ENCODE results near the gene CUL3.

The CUL3 gene

DNA sequence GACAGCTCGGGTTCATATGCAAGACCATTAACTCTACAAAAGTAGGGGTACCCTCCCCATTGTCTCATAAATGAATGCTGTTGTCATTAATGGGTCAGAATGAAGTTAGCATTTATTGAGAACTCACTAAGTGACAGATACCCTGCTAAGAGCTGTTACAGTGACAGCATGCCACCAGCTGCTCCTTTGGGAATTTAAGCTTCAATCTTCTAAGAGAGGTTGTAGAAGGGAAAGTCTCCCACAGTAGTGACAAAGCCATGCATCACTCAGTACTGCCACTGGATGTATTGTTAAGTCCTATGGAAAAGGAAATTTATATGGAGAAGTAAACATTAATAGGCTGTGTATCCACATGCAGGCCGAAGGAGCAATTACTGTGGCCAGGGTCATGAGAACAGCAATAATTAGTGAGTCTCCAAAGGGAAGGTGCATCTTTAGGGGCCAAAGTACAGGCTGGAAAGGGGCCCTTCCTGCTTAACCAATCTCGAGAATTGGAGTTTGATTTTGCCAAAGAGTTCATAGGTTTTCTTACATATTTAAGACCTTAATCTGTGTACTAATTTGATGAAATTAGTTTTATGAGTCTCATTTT, 118.8 kb downstream of the CUL3 start:
- no peak for DNase-seq

DNA sequence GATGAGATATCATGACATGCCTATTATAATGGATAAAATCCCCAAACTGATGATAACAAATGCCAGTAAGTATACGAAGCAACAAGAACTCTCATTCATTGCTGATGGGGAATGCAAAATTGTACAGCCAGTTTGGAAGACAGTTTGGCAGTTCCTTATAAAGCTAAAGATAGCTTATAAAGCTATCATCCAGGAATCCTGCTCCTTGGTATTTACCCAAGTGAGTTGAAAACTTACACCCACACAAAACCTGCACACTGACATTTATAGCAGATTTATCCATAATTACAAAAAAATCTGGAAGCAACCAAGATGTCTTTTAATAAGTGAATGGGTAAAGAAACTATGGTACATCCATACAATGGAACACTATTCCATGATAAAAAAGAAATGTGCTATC, 123.8 kb downstream of the CUL3 start:
- DNase-seq, result no peak

DNA sequence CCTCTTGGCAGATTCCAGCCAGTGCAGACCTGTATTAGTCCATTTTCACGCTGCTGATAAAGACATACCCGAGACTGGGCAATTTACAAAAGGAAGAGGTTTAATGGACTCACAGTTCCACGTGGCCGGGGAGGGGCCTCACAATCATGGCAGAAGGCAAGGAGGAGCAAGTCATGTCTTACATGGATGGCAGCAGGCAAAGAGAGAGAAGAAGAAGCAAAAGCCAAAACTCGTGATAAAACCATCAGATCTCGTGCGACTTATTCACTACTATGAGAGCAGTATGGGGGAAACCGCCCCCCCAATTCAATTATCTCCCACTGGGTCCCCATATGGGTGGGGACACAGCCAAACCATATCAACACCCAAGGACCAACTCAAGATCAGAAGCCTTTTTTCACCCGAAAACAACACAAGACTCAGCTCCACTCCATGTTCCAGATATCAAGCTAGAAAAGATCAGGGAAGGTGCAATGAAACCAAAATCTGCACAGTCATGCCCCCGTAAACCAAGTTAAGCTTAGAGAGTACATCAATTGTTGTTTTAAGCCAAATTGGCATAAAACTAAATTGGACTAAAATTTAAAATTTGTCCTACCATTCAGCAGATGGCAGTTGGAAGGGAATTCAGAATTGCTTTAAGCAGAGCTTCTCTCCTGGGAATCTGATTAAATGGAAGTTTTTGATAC, 127.6 kb downstream of the CUL3 start:
- no peak for DNase-seq

DNA sequence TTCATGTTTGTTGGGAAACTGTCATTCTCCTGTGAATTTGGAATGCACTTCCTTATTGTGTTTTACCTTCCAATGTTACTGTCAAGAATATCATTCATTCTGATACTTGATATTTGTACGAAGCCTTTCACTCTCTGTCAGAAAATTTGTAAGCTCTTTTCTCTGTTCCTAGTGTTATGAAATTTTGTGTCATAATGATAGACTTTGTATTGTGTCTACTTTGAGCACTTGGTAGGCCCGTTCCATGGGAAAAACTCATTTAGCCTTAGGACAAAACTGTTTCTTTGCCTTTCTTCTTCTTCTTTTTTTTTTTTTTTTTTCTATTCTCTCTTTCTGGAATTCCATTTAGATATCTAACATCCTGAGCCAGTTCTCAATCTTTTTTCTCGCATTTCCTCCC, 131.3 kb downstream of the CUL3 start:
- no peak for DNase-seq

DNA sequence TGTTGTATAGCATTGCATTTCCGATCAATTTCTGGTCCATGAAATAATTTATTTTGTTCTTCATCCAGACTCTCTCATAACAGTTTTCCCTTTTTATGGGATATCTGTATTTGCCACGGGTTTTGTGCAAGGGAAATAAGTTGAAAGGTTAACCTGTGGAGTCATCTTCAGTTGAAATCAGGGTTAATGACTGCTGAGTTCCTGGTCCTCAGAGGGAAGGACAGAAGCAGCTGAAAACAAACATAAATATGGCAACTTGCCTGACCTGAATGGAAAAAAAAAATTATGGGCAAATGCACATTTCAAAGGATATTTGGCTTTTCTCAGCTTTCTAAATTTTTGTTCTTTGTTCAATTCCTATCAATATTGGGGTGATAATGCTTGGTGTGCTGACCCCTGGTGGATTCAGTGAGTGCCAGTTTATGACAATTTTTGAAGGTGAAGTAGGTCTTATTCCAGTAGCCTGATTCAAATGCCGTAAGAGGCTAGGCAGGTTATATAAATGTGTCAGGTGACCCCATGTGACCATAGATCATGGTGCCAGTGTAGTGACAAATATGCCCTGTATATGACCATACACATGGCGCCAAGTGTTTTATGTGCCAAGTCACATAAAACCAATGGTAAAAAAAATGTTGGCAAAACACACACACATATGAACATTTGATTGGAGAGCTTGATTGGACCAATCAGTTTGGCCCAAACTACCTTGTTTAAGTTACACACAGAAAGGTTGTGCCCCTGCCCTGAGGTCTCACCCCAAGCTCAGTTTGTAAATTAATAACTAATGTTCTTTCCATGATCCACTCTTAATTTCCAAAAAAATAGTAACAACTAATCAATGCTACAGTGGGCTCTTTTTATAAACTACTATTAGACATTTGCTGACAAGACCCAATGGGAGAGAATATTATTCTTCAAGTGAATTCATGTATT, 135.7 kb downstream of the CUL3 start:
- DNase-seq, result no peak

DNA sequence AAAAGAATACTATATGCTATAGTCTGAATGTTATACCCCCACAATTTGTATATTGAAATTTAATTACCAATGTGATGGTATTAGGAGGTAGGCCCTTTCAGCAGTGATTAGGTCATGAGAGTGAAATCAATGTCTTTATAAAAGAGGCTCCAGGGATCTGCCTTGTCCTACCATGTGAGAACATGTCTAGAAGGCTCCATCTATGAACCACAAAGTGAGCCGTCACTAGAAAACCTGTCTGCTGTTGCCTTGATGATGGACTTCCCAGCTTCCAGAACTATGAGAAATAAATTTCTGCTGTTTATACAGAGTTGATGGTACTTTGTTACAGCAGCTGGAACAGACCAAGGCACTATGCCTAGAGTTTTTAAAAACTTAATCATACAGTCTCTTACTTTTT, 136.9 kb downstream of the CUL3 start:
- DNase-seq, result no peak

DNA sequence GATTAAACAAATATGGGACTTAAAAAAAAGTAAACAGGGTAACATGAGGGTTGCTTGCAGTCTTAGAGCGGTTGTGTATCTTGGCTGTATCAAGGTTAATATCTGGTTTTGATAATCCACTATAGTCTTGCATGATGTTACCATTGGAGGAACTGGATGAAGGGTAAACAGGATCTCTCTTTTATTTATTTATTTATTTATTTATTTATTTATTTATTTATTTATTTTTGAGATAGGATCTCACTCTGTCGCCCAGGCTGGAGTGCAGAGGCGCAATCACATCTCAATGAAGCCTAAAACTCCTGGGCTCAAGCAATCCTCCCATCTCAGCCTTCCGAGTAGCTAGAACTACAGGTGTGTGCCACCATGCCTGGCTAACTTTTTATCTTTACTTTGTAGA, 140.4 kb downstream of the CUL3 start:
- DNase-seq, result no peak

DNA sequence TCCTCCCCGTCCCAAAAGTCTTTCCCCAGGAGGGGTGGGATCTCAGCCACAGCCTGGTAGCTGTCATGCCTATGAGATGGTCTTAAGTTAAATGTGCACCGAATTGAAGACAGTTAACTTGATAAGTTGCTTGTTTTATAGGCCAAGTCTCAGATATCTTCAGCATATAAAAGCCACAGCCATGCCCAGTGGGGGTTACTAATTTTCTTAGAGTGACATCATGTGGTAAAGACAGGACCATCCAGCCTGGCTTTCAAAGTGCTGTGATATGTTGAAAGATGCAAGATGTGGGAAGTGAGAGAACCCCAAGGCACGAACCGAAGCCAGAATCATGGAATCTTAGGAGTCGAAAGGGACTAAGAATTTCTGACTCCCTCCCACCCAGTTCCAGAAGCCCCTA, 141.1 kb downstream of the CUL3 start:
- no peak for DNase-seq

DNA sequence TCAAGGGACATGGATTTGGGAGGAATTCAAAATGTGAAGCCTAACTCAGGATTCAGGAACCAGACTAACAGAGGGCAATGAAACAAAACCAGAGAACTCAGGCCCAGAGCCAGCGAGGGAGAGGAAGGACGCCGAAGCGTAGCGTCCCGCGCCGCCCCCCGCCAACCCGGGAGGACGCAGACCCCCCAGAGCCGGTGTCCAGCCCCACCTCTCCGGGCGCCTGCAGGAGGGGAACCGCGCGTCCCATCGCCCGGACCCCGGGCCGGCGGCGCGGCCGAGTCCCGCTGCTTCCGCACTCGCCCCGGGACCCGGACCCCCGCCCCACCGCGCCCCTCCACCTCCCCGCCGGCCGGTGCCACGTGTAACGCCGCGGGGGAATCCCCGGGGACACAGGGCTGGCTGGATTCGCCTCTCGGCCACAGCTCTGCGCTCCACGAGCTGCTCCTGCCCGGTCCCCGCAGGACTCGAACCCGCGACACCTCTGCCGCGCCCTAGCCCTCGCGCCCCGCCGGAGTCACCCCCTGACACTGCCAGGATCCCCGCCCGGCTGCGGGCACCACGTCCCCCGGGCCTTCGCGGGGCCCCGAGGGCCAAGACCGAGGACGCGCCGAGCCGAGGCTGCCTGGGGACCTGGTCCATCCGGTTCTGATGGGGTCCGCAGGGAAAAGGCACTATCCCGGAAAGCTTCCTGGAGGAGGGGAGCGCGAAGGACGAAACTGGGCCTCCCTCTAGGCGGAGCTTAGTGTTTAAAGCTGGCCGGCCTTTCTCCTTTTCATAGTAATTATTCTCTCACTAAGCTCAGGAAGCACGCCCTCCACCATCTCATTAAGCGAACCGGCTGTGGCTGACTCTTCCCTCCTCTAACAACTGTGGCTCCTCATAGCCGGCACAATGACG, 142.8 kb downstream of the CUL3 start:
- no peak for DNase-seq

DNA sequence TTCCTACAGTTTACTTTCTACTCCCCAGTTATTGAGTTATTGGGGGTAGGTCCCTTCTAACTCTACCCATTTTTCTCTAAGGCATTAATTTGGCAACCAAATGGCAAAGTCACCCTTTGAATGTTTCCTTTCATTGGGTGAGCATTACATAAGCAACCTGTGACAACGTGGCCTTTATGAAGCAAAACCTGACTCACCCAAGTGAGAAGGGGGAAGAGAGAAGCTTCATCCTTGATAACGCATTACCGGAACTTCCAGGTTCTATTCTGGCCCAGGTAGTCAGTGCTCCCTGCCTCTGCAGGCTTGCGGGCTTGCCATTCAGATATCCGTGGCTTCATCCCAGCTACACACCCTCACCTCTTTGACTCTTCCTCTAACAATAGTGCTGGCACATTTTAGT, 144.2 kb downstream of the CUL3 start:
- DNase-seq, result no peak

DNA sequence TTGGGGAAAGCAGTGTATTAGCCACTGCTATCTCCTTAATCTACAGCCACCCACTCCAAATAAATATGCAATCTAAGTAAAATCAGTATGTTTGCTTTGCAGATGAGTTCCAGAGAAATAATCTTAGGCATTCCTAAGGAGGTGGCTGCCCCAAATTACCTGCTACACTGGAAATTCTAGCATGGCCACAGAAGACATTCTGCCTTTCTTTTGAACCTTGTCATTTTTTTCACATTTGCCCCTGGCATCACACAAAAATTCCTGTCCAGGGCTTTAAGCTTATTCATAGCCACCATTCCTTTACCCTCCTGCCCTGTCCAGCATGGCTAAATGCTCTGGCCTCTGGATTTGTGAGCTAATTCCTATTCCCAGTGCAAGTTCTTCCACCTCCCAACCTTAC, 146.4 kb downstream of the CUL3 start:
- no peak for DNase-seq

DNA sequence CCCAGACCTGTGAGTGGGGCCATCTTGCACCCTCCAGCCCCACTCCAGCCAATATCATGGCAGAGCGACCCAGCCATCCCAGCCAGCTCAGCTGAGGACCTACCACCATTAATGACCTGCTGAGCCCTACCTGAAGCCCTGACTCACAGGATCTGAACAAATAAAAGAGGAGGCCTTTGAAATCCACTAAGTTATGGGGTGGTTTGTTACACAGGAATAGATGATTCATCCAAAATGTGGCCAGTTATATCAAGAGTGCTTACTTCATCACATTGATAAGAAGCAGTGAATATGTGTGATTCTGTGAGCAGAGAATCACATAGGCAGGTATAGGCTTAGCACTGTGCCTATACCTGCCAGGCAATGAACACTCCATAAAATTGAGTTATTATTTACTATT, 148.5 kb downstream of the CUL3 start:
- DNase-seq, result no peak

DNA sequence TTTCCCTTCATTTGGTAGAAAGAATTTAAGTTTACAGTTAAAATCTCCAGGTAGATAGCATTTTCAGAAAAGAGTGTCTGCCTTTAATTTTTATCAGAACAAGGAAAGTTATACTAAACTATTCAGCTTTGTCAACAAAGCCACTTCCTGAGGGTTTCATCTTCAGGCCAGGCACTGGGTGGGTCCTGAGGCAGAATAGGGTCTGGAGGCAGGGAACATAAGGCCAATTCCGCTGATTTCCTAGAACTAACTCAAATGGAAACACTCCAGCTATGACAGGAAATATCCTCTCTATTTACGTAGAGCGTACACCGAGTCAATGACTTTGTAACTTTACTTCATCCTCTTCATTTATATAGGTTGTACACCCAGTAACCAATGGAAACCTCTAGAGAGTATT, 150.5 kb downstream of the CUL3 start:
- no peak for DNase-seq

DNA sequence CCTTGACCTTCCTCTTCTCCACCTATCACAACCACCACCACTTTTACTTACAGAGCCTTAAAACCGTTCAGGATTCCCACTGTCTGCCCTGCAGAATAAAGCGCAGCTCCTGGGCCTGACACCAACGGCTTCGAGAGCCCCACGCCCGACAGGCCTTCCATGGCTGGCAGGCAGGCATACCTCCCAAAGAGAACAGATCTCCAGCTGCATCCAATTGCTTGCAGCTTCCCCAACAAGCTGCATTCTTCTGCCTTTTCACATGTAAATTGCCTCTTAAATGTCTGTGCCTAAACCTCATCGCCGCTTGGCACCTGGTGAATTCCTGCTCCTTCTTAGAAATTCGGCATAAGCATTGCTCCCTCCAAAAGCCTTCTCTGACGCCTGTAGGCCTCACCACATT, 151.7 kb downstream of the CUL3 start:
- DNase-seq, result no peak

DNA sequence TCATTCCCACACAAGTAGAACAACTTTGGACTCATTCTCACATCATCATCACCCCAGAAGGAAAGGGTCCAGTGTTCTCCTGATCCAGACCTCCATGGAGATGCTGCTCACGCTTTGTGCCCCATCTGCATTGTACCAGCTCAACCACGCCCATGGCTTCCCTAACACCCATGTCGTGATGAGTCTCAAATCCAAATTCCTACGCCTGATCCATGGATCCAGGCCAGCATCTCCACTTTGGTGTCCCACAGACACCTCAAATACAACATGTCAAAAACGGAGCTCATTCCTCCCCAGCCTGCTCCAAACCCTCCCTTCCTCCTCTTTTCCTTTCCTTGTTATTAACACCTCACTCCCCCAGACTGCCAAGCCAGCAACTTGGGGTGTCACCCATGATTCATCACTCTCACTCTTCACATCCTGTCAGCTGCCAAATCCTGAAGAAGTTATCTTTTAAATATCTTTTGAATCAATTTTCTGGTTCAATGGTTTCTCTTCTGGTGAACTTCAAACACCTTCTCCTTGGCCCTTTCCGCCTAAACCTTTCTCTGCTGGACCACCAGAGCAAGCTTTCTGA, 153.1 kb downstream of the CUL3 start:
- no peak for DNase-seq

DNA sequence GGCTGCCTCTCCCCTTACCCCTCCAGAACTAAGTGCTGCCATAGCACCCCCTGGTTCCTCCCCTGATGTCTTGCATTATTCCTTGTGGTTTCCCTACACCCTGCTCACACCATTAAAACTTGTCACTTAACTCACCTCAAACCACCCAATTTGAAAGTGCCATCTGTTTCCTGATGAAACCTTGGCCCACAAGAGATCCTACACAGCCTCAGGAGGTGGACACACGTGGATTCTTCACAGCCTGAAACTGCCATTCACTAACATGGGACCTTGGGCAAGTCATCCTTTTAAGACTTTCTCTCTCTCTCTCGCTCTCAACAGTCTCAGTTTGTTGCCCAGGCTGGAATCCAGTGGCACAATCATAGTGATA, 155.7 kb downstream of the CUL3 start:
- no peak for DNase-seq

DNA sequence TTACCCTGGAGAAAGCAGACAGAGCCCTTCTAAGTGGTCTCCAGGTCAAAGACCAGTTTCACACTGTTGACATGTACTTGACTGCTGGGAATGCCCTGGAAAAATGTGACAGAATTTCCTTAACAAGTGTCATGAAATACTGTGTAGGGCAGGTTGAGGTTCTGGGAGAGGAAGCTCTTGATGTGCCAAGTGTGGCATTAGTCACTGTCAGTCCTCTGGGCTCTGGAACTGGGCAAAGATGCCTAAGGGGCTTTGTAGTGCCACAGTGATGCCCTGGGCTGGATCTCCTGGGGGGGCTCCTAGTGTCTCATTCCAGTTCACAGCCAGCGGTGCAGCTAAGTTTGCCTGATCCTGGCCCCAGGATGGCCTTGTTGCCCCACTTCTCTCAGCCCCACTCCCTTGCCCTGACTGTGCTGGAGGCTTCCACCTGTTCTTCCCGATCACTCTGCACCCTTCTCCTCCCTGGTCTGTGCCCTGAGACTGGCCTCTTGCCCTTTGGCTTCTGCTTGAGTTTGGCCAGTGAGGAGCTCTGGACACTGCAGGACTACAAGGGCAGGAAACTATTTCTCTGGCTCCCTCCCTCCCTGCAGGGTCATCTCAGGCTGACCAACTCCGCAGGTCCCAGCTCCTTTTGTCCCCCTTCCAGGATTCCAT, 156.2 kb downstream of the CUL3 start:
- DNase-seq, result no peak

DNA sequence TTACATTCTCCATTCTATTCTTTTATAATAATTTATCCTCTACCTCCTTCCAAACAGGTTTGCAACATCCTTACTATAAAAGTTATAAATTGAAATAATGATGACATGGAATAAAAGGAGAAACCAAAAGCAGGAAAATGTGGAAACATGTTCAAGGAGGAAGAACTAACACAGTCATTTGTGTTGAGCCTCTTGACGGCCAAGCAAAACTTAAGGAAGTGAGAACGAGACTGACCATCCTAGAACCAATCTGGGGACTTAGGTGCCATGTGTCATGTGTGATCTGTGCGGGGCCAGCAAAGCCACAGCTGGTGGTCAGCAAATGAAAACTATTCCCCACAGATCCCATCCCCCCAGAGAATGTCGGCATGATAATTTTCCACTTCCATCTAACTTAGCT, 157.7 kb downstream of the CUL3 start:
- no peak for DNase-seq

DNA sequence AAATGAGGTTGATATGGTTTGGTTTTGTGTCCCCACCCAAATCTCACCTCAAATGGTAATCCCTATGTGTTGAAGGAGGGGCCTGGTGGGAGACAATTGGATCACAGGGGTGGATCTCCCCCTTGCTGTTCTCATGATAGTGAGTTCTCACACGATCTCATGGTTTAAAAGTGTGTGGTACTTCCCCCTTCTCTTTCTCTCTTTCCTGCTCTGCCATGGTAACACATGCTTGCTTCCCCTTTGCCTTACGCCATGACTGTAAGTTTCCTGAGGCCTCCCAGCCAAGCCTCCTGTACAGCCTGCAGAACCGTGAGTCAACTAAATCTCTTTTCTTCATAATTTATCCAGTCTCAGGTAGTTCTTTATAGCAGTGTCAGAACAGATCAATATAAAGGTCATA, 158.5 kb downstream of the CUL3 start:
- no peak for DNase-seq

DNA sequence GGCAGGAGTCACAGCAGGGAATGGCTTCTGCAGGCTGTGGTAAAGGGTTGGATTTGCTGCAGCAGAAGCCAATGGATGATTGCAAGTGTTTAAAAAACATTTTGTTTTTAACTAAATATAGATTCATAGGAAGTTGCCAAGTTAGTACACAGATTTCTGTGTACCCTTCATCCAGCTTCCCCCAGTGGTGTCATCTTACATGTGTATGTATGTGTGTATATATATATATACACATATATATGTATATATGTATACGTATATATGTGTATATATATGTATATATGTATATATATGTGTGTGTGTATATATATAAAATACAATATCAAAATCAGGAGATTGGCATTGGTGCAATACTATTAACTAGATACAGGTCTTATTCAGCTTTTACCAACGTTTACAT, 164.1 kb downstream of the CUL3 start:
- no peak for DNase-seq
